Neutrophil (primary cell): ENCODE measurements around the gene IQCC.

Experiments used
- H3K27ac ChIP-seq: fragments of 200-600 bp; sonication (generic); 2 replicates; pipeline ENCODE4 v1.5.1; 2016; ENCODE audit warnings: mild to moderate bottlenecking, moderate library complexity
- H3K27me3 ChIP-seq: fragments of 200-600 bp; sonication (generic); 2 replicates; pipeline ENCODE4 v1.6.0; 2016; ENCODE audit warnings: mild to moderate bottlenecking
- H3K36me3 ChIP-seq: fragments of 200-600 bp; sonication (generic); 2 replicates; pipeline ENCODE4 v1.5.1; 2017
- H3K4me1 ChIP-seq, 2 experiments: fragments of 200-600 bp in 1 of 2; sonication (generic) in 1 of 2; 1 replicate in 1 of 2; 2 replicates in 1 of 2; pipeline versions ENCODE4 v1.5.1 to v1.6.1; 2013 to 2016; ENCODE audit warnings: low read depth in 1 of 2, low read length in 1 of 2, mild to moderate bottlenecking in 1 of 2, moderate library complexity in 1 of 2; ENCODE audit not compliant: control insufficient read depth in 1 of 2, insufficient read depth in 1 of 2
- H3K4me3 ChIP-seq, 2 experiments: fragments of 200-600 bp in 1 of 2; sonication (generic) in 1 of 2; 1 replicate in 1 of 2; 2 replicates in 1 of 2; pipeline ENCODE4 v1.5.1; 2013 to 2016; ENCODE audit warnings: low read depth in 1 of 2, low read length in 1 of 2, mild to moderate bottlenecking in 1 of 2, moderate library complexity in 1 of 2
- H3K9me3 ChIP-seq: fragments of 200-600 bp; sonication (generic); 2 replicates; pipeline ENCODE4 v1.5.1; 2016
- TF ChIP-seq, protein P1 (sequence below): fragments of 200-600 bp; sonication (generic); IDR thresholded peaks from 2 replicates; pipeline ENCODE4 v1.5.1; 2016; ENCODE audit warnings: antibody characterized with exemption

Gene IQCC

DNA sequence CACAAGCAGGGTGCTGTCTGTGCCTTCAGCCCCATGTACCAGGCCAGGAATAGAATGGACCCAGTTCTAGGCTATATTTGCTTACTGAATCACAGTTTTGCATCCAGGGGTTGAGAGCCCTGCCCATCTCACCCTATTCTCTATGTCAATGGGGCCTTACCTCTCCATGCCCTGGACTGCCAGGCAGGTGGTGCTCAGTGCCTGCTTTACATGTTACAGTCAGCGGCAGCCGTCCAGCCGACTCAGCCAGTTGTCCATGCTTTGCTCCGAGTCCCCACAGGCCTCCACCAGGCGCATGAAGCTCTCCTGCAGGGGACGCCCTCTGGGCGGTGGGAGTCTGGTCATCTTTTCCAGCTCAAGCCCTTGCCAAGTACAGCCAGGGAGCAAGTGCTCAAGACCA lies 29.3 kb downstream of the IQCC start:
- Histone ChIP-seq H3K9me3 (no peaks in the 10 kb centered on the region), H3K36me3 (peaks cover 24% of the 10 kb centered on the region), H3K4me3 (no peak overlapping the region), H3K4me1 (peaks cover 0 to under 1% of the 10 kb centered on the region in 2 experiments), H3K27ac (no peak overlapping the region), H3K27me3 (peaks cover 16% of the 10 kb centered on the region)
- TF ChIP-seq, protein P1, sequence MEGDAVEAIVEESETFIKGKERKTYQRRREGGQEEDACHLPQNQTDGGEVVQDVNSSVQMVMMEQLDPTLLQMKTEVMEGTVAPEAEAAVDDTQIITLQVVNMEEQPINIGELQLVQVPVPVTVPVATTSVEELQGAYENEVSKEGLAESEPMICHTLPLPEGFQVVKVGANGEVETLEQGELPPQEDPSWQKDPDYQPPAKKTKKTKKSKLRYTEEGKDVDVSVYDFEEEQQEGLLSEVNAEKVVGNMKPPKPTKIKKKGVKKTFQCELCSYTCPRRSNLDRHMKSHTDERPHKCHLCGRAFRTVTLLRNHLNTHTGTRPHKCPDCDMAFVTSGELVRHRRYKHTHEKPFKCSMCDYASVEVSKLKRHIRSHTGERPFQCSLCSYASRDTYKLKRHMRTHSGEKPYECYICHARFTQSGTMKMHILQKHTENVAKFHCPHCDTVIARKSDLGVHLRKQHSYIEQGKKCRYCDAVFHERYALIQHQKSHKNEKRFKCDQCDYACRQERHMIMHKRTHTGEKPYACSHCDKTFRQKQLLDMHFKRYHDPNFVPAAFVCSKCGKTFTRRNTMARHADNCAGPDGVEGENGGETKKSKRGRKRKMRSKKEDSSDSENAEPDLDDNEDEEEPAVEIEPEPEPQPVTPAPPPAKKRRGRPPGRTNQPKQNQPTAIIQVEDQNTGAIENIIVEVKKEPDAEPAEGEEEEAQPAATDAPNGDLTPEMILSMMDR: no peak

DNA sequence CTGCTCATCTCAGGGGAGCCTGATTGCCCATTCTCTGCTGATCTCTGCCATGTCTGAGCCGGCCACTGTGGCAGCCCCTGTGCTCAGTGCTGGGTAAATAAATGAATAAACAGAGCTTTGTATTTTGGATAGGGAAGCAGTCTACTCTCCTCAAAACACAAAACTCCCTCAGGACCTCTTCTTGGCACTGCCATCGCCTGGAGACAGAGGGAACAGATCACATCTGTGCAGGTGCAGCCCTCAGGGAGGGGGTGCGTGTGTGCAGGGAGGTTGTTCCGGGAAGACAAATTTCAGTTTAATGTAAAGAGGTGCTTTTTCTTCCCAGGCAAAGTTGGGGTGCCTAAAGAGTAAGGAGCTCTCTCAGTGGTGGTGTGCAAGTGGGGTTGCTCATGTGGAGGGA lies 33.9 kb downstream of the IQCC start:
- no peaks in the 10 kb centered on the region for H3K36me3 ChIP-seq
- H3K27ac ChIP-seq: no peak overlapping the region
- peaks cover 50% of the 10 kb centered on the region for H3K27me3 ChIP-seq
- no peak overlapping the region for H3K4me3 ChIP-seq
- H3K4me1 ChIP-seq: peaks cover 21 to 22% of the 10 kb centered on the region in 2 experiments
- no peaks in the 10 kb centered on the region for H3K9me3 ChIP-seq
- TF ChIP-seq, protein P1: no peak

DNA sequence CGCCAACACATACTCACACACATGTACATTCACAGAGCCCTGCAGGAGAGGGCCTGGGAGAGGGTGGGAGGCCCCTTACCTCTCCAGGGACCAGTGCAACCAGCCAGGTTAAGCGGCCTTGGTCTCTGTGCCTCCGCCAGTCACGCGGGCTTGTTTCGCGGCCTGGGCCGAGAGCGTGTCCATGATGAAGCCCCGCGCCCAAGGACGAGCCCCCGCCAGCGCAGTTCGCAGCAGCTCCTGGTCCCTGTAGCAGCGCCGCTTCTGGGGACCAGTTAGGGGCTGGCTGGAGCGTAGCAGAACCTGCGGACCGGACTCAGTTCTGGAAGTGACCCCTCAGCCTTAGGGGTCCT lies 34.3 kb downstream of the IQCC start:
- Histone ChIP-seq H3K27ac (no peak overlapping the region), H3K4me3 (no peak overlapping the region), H3K27me3 (peaks cover 50% of the 10 kb centered on the region), H3K4me1 (peaks cover 21 to 22% of the 10 kb centered on the region in 2 experiments), H3K36me3 (no peaks in the 10 kb centered on the region), H3K9me3 (no peaks in the 10 kb centered on the region)
- TF ChIP-seq, protein P1: no peak

DNA sequence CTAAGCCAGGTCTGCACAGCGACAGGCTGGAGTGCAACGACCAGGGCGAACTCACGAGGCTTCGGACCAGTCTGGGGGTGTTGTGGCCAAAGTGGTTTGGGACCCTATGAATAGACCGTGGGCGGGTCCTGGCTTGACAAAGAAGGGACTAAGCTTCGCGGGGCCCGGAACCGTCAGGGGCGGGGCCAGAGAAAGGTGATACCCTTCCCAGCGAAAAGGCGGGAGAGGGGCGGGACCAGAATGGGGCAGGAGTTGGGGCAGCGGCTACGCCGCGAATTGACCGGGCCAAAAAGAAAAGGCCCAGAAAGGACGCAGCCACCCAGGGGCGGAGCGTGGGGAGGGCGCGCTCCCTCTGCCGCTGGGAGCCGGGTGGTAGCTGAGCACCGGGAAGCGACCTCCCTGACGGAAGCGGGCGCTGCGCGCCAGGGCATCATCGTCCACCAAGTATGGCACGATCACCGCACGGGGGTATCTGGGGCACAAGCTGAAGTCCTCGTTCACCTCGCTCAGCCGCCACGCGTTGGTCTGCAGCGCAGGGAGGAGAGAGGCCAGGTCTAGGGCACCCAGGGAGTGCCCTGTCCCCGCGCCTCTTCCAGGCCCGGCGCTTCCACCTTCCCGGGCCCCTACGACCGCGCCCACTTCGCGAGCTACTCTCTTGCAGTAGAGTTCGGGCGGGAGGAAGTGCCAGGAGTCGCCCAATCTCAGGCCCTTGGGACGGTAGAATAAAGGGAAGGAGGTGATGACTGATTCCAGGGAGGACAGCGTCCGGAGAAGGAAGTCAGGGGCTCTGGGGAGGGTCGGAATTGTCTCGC lies 34.9 kb downstream of the IQCC start:
- TF ChIP-seq, protein P1: no peak
- H3K4me1 ChIP-seq: peaks cover 21 to 22% of the 10 kb centered on the region in 2 experiments
- H3K36me3 ChIP-seq: no peaks in the 10 kb centered on the region
- peaks cover 50% of the 10 kb centered on the region for H3K27me3 ChIP-seq
- no peaks in the 10 kb centered on the region for H3K9me3 ChIP-seq
- H3K4me3 ChIP-seq: peak overlapping the region; percentile 28 to 31
- H3K27ac ChIP-seq: no peak overlapping the region

DNA sequence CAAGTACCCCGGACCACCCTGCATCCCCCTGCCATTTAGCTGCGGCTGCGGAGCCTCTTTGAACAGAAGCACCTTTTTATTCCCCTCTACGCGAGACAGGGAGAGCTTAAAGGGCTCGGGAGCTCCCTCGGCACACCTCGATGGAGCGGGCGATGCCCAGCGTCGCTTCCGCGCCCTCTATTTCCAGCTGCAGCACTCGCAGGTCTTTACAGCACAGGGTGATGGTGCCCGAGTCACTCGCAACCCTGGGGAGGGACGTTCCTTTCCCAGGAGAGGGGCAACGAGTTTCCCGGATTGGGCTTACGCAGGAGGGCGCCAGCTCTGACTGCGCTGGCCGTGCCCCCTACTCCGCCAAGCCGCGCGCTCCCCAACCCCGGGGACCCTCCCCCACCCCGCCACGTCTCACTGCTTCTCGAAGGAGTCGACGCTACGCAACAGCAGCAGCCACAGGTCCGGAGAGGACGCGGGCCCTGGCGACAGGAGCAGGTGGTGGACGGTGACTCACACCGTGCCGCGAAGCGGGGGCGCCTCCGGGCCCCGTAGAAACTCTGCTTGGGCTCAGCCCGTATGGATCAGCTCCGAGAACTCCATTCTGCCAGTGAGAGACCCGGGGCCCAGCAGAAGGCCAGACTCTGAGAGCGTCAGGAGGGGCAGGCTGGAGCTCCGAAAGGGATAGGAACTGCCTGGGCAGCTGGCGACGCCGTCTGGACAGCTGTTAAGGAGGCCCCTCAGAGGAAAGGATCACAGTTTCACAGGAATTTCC lies 35.7 kb downstream of the IQCC start:
- Histone ChIP-seq H3K4me3 (peak overlapping the region; percentile 28 to 31), H3K36me3 (no peaks in the 10 kb centered on the region), H3K9me3 (no peaks in the 10 kb centered on the region), H3K27ac (no peak overlapping the region), H3K27me3 (peaks cover 50% of the 10 kb centered on the region), H3K4me1 (peaks cover 21 to 22% of the 10 kb centered on the region in 2 experiments)
- TF ChIP-seq, protein P1: no peak
